Measurements from ENCODE around the gene BMAL1.

BMAL1 gene

GRCh38 chr11:13318498-13319295 is 41.1 kb downstream of the BMAL1 start:
- TF ChIP-seq CTCF (IDR thresholded peaks at IDR 0.05; ENCODE audit: low read depth, low read length, missing control alignments): no peak
- H3K4me3 ChIP-seq (replicated peaks; ENCODE audit: low read depth, low read length): no peak overlapping the region
- DNase-seq (ENCODE audit: extremely low read depth, low read depth): no peak

DNA sequence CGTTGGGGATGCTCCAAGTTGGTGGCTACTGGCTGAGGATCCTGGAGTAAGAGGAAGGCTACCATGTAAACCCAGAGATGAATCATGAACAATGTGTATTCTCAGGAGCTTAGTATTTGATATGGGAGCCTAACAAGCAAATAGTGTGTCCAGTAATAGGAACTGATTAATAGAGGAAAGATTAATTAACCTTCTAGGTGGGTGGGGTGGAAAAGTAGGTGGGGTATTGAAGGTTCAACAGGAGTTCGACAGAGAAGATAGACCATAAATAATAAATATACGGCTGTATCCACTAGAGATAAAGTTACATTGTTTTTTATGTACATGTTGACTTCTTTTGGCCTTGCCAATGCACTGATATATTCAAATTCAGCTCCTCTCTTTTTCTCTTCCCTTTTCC is 43.1 kb downstream of the BMAL1 start:
- no peak overlapping the region for H3K4me3 ChIP-seq (replicated peaks; ENCODE audit: low read depth, low read length)
- no peak for DNase-seq (ENCODE audit: extremely low read depth, low read depth)
- no peak for TF ChIP-seq CTCF (IDR thresholded peaks at IDR 0.05; ENCODE audit: low read depth, low read length, missing control alignments)

- TF ChIP-seq CTCF (IDR thresholded peaks at IDR 0.05; ENCODE audit: low read depth, low read length, missing control alignments): no peak
- H3K4me3 ChIP-seq (replicated peaks; ENCODE audit: low read depth, low read length): no peak overlapping the region
- no peak for DNase-seq (ENCODE audit: extremely low read depth, low read depth)
Observed at GRCh38 chr11:13321431-13321830, 43.8 kb downstream of the BMAL1 start.

DNA sequence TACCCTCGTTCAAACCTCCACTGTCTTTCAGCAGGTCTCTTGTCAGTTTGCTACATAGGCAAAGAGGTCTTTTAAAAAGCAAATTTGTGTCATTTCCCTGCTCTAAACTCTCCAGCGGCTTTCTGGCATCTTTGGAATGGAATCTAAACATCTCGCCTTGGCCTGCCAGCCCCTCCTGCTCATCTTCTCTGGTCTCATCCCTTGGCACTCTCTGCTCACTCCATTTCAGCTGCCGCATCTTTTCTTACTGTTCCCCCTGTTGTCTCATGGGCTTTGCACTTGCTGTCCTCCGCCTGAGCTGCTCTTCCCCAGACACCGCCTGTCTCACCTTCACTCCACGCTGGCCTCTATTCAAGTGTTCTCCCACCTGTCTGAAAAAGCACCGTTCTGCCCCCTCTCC is 46.6 kb downstream of the BMAL1 start:
- no peak overlapping the region for H3K4me3 ChIP-seq (replicated peaks; ENCODE audit: low read depth, low read length)
- no peak for DNase-seq (ENCODE audit: extremely low read depth, low read depth)
- TF ChIP-seq CTCF (IDR thresholded peaks at IDR 0.05; ENCODE audit: low read depth, low read length, missing control alignments): no peak

- H3K4me3 ChIP-seq (replicated peaks; ENCODE audit: low read depth, low read length): no peak overlapping the region
- no peak for TF ChIP-seq CTCF (IDR thresholded peaks at IDR 0.05; ENCODE audit: low read depth, low read length, missing control alignments)
- no peak for DNase-seq (ENCODE audit: extremely low read depth, low read depth)
Observed at GRCh38 chr11:13324709-13325108, 47.1 kb downstream of the BMAL1 start.

DNA sequence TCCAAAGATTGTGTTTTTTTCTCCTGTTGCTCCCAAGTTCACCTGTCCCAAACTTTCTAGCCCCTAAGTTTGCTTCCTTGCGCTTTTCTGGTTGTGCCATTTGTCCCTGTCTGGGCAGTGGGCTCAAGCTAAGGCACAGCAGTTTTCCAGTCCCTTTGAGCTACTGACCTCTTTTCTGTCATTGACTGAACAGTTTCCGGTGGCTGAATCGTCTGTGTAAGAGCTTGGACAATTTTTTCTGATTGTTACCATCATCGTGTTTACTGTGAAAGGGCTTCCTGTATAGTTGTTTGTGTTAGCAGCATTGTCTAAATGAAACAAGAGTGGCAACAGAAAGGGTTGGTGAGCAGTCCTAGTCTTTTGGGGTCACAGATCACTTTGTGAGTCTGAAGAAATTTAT is 49.8 kb downstream of the BMAL1 start:
- no peak for DNase-seq (ENCODE audit: extremely low read depth, low read depth)
- no peak overlapping the region for H3K4me3 ChIP-seq (replicated peaks; ENCODE audit: low read depth, low read length)
- TF ChIP-seq CTCF (IDR thresholded peaks at IDR 0.05; ENCODE audit: low read depth, low read length, missing control alignments): no peak

GRCh38 chr11:13328286-13328685 is 50.7 kb downstream of the BMAL1 start:
- H3K4me3 ChIP-seq (replicated peaks; ENCODE audit: low read depth, low read length): no peak overlapping the region
- TF ChIP-seq CTCF (IDR thresholded peaks at IDR 0.05; ENCODE audit: low read depth, low read length, missing control alignments): no peak
- no peak for DNase-seq (ENCODE audit: extremely low read depth, low read depth)

All from HFF-Myc (cell line).